Gastroesophageal sphincter (tissue), 4 donors: Measurements from ENCODE around the gene DPYD. TPM values are rescaled to one million over a fixed set of nuclear protein-coding genes. Genes with fewer than 3 reads are reported as not detected.

ENCODE experiments used
- ATAC-seq: fragments of 150-250 bp; one replicate; pipeline ENCODE4 v1.9.1; 2016; ENCODE audit warnings: mild to moderate bottlenecking, moderate library complexity
- H3K27ac ChIP-seq, 4 donors: fragments of 200-600 bp; sonication (generic) in 3 of 4; 1 replicate in 3 of 4; 2 replicates in 1 of 4; pipeline ENCODE4 v1.5.1; 2016 to 2019
- H3K27me3 ChIP-seq: fragments of 200-600 bp; sonication (generic); one replicate; pipeline ENCODE4 v1.5.1; 2019
- H3K36me3 ChIP-seq, 2 donors: fragments of 200-600 bp; sonication (generic); one replicate each; pipeline ENCODE4 v1.5.1; 2019; ENCODE audit warnings: control low read depth in 1 of 2
- H3K4me1 ChIP-seq, 3 donors: fragments of 200-600 bp; sonication (generic); 1 replicate in 2 of 3; 2 replicates in 1 of 3; pipeline ENCODE4 v1.5.1; 2016 to 2019; ENCODE audit warnings: control low read depth in 2 of 3
- H3K4me3 ChIP-seq, 2 donors: fragments of 200-600 bp; sonication (generic); one replicate each; pipeline ENCODE4 v1.5.1; 2019; ENCODE audit warnings: mild to moderate bottlenecking in 1 of 2, moderate library complexity in 1 of 2
- H3K9me3 ChIP-seq, 3 donors: fragments of 200-600 bp; sonication (generic); one replicate each; pipeline ENCODE4 v1.5.1; 2017 to 2019; ENCODE audit warnings: control low read depth in 2 of 3
- CTCF ChIP-seq, 4 experiments: fragments of 200-600 bp in 2 of 4; fragments of 450-650 bp in 2 of 4; sonication (generic) in 1 of 4; IDR thresholded peaks; one replicate each; pipeline ENCODE4 v1.5.1; 2017 to 2019; ENCODE audit warnings: antibody characterized with exemption in 4 of 4, mild to moderate bottlenecking in 2 of 4, moderate library complexity in 2 of 4
- EP300 ChIP-seq: sonication (generic); formaldehyde crosslinking; IDR thresholded peaks from one replicate; pipeline ENCODE4 v1.6.1; 2017; ENCODE audit warnings: antibody characterized with exemption, mild to moderate bottlenecking
- POLR2A ChIP-seq, 2 donors: fragments of 450-650 bp; IDR thresholded peaks; one replicate each; pipeline ENCODE4 v1.6.1; 2017; ENCODE audit warnings: antibody characterized with exemption in 2 of 2, mild to moderate bottlenecking in 2 of 2, moderate library complexity in 1 of 2
- POLR2AphosphoS5 ChIP-seq: sonication (generic); formaldehyde crosslinking; IDR thresholded peaks from one replicate; pipeline ENCODE4 v1.6.1; 2017; ENCODE audit warnings: antibody characterized with exemption
- WGBS, 2 donors: methylation state at CpG; one replicate each; pipeline ENCODE4 v1.1.5; 2018; ENCODE audit warnings: low coverage in 1 of 2; 5-methylcytosine and 5-hydroxymethylcytosine counted together
- total RNA-seq, 4 donors: library from RNA; depleted of rRNA; stranded (reverse); fragments of >200 nt; gene quantifications; one replicate each; pipeline ENCODE4 v1.1.0, GENCODE V29; 2016

DPYD gene
- total RNA-seq, 4 donors from 2014 or later, result 31.2 to 53.0 (median 43.2) TPM

- H3K36me3 ChIP-seq, result no peaks in the 10 kb centered on the region
- ATAC-seq, result no peak
- TF ChIP-seq CTCF (IDR thresholded peaks at IDR 0.05), result no peak
- TF ChIP-seq EP300, result no peak
- no peak for TF ChIP-seq POLR2A (IDR thresholded peaks at IDR 0.05)
- no peak for TF ChIP-seq POLR2AphosphoS5
Measured at GRCh38 chr1:97307568-97307967, 613.3 kb downstream of the DPYD start.

GRCh38 chr1:97307151-97307550, 613.7 kb downstream of the DPYD start:
- no peaks in the 10 kb centered on the region for H3K27me3 ChIP-seq
- peaks cover 0 to 11% (median 2%) of the 10 kb centered on the region in 3 donors for H3K4me1 ChIP-seq
- 82 to 93% methylated on average over 2 of the region's 2 CpGs for WGBS, 2 donors
- H3K9me3 ChIP-seq, result no peaks in the 10 kb centered on the region
- no peak for ATAC-seq
- no peak overlapping the region for H3K4me3 ChIP-seq
- H3K27ac ChIP-seq, result no peak overlapping the region
- no peaks in the 10 kb centered on the region for H3K36me3 ChIP-seq
- TF ChIP-seq POLR2AphosphoS5 (no peak), CTCF (IDR thresholded peaks at IDR 0.05) (no peak), EP300 (no peak), POLR2A (IDR thresholded peaks at IDR 0.05) (no peak)

More at GRCh38 chr1:97307568-97307967, 613.3 kb downstream of the DPYD start:
- H3K9me3 ChIP-seq, result no peaks in the 10 kb centered on the region
- H3K27me3 ChIP-seq, result no peaks in the 10 kb centered on the region
- H3K4me3 ChIP-seq, result no peak overlapping the region
- no peak overlapping the region for H3K27ac ChIP-seq
- peaks cover 0 to 11% (median 2%) of the 10 kb centered on the region in 3 donors for H3K4me1 ChIP-seq

- Histone ChIP-seq H3K4me1 (peaks cover 0 to 11% (median 2%) of the 10 kb centered on the region in 3 donors), H3K9me3 (no peaks in the 10 kb centered on the region), H3K27me3 (no peaks in the 10 kb centered on the region), H3K36me3 (no peaks in the 10 kb centered on the region), H3K27ac (no peak overlapping the region), H3K4me3 (no peak overlapping the region)
- TF ChIP-seq POLR2AphosphoS5 (no peak), POLR2A (IDR thresholded peaks at IDR 0.05) (no peak), EP300 (no peak), CTCF (IDR thresholded peaks at IDR 0.05) (no peak)
- ATAC-seq, result no peak
Measured at GRCh38 chr1:97306504-97306903, 614.3 kb downstream of the DPYD start.

- 20 to 44% methylated on average over 2 of the region's 2 CpGs for WGBS, 2 donors
- Histone ChIP-seq H3K4me3 (no peak overlapping the region), H3K36me3 (no peaks in the 10 kb centered on the region), H3K4me1 (peaks cover 0 to 11% (median 2%) of the 10 kb centered on the region in 3 donors), H3K9me3 (no peaks in the 10 kb centered on the region), H3K27ac (no peak overlapping the region), H3K27me3 (no peaks in the 10 kb centered on the region)
- TF ChIP-seq CTCF (IDR thresholded peaks at IDR 0.05), result no peak
- TF ChIP-seq POLR2AphosphoS5, result no peak
- TF ChIP-seq EP300, result no peak
- no peak for TF ChIP-seq POLR2A (IDR thresholded peaks at IDR 0.05)
- ATAC-seq, result no peak
Measured at GRCh38 chr1:97304366-97304765, 616.5 kb downstream of the DPYD start.

- no peak for ATAC-seq
- H3K36me3 ChIP-seq, result no peaks in the 10 kb centered on the region
- H3K27ac ChIP-seq, result no peak overlapping the region
- no peaks in the 10 kb centered on the region for H3K4me1 ChIP-seq
- H3K27me3 ChIP-seq, result no peaks in the 10 kb centered on the region
- 88 to 100% methylated on average over 1 of the region's 1 CpG for WGBS, 2 donors
- TF ChIP-seq EP300, result no peak
- TF ChIP-seq POLR2AphosphoS5, result no peak
- TF ChIP-seq POLR2A (IDR thresholded peaks at IDR 0.05), result no peak
- no peak for TF ChIP-seq CTCF (IDR thresholded peaks at IDR 0.05)
- no peaks in the 10 kb centered on the region for H3K9me3 ChIP-seq
- H3K4me3 ChIP-seq, result no peak overlapping the region
Measured at GRCh38 chr1:97298966-97299365, 621.9 kb downstream of the DPYD start.
